Activated CD4-positive, alpha-beta T cell treated with anti-CD3 and anti-CD28 coated beads, Interleukin-2, amount 50 U/mL, for 48 hours (primary cell): ENCODE measurements around the gene CRTC1.

Experiments
- DNase-seq, 2 experiments: peaks; one replicate each; pipeline ENCODE4 v3.0.0-alpha.2; 2020

The CRTC1 gene

DNA sequence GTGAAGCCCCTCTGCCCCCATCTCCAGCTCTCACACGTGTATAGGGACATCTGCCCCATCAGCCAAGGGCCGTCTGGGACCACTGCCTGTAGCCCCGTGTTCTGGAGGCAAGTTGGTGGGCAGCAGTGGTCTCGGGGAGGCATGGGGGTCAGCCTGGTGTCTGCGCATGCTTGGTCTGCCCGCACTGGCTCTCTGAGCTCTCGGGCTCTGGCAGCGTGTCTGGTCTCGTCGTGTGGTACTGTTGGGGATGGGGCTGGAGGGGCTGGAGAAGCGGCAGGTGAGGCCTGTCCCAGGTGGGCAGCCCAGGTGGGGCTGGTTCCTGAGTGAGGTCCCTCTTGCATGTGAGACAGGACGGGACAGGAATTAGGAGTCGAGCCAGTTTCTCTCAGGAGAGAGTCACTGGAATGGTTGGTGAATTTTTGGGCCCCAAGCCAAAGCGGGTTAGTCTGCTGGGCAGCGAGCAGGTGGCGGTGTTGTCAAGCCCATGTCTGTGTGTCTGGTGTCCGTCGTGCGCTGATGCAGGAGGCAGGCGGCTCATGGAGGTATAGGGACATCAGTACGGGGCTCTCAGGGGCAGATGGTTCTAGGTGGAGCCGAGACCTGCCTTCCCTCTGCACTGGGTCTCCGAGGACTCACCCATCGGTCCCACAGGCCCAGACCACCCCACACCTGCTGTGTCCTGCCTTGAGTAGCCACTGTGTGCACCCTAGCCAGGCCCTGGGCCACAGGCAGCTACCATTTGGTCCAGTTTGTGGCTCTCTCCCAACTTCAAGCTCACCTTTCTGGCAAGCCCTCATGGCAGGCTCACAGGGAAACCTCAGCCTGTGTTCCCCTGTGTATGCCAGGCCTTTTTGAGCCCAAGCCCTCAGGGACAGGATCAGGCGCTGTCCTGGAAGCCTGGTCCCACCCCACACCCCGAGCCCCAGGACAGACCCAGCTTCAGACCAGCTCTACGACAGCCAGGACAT is 89.4 kb downstream of the CRTC1 start:
- no peak for DNase-seq

DNA sequence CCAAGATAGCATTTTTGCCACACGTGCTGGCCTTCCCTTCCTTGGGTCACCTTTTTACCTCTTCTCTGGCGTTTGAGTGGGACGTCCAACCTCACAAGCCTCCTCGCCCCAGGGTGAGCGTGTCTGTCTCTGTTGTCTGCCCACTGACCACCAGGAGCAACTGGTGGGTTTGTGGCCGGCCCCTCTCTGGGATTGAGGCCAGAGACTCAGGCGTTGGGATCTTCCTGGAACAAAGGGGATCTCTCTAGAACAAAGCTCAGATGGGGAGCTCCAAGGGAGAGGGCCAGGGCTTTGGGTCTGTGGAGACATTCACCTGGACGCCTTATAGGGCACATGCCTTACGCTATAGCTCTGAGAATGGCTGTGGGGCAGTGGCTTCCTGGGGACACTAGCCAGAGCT is 90.2 kb downstream of the CRTC1 start:
- DNase-seq = no peak

DNA sequence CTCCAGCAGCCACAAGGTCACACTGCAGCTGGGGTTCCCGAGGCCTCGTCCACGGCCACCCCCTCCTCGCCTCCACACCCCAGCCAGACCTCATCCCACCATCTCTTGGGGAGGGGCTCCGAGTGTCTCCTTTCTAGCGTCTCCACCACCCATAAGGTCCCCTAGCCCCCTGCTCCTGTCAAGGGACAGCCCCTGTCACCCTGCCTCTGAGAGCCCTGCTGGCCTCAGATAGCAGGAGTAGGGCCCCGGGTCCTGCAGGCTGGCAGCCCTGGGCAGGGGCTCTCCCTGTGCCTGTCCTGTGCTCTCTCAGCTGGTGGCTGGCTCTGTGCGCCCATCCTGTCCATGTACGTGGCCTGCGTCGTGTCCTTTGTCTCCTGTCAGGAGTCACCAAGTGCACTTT is 90.6 kb downstream of the CRTC1 start:
- DNase-seq = no peak

DNA sequence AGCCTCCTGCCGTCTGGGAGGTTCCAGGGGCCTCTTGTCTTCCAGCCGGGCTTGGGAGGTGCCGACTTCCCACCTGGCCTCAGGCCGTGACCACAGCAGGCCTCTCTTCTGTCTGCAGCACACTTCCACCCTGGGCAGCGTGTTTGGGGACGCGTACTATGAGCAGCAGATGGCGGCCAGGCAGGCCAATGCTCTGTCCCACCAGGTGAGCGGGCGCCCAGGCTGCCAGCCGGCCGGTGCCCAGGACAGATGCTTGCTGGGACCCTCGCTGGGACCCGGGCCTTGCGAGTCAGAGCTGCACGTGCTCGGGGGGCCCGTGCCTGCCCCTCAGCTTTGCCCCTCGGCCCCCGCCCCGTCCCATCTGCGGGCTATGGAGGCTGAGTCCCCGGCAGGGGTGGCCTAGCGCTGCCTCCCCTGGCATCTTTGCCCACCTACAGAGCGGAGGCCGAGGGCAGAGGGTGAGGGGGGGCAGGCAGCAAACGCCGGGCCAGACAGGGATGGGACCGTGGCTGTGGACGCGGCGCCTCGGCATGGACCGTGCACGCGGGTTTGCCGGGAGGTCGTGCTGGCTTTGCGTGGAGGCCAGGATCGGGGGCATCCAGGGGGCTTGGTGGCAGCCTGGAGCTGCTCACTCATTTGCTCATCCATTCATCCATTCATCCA is 91.4 kb downstream of the CRTC1 start:
- no peak for DNase-seq

DNA sequence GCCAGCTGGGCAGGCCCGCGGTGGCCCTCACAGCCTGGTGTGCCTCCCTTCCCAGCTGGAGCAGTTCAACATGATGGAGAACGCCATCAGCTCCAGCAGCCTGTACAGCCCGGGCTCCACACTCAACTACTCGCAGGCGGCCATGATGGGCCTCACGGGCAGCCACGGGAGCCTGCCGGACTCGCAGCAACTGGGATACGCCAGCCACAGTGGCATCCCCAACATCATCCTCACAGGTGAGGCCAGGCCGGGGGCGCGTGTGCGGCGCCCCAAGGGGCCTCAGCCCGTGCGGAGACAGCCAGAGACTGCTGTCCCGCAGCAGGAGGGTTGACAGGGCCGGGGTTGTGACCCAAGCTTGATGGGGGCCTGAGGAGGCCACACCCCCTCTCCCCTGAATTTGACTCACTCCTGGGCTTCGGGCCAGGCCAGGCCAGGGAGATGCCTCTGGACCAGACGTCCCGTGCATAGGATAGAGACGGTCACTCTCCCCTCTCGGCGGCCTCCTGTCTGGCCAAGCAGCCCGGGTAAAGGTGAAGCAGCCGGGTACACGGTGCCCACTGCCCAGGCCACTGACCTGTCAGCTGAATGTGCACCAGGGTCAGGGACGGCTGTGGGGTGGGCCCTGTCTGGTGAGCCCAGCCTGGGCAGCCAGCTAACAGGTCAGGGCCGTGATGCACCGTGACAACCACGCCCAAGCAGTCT is 92.3 kb downstream of the CRTC1 start:
- no peak for DNase-seq

DNA sequence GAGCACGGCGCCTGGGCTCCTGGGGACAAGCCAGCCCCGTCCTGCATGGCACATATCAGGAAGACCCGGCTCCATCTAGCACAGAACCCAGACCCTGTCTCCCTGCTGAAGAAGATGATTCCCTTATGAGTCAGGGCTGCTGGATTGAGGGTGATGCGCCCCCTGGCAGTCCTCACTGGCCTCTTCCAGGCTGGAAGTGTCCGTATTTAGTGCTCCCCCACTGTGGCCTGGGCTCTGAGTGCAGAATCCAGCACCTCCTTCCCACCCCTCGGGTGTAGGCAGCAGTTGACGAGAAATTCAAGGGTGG is 92.8 kb downstream of the CRTC1 start:
- DNase-seq = no peak

DNA sequence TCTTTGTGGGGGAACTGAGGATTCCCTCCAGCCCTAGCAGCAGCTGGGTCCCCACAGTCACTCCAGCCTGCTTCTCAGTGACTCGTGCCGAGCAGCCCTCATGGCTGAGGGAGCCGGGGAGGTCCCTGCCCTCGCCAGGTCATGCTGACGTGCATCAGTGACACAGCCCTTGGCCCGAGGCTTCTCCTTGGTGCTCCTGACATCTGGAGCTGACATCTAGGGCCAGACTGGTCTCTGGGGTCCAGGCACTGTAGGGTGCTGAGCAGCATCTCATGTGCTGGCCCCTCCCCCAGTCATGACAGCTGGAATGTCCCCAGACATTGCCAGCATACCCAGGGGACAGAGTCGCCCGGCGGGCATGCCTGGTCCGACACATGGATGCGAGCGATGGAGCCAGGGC is 93.3 kb downstream of the CRTC1 start:
- no peak for DNase-seq

DNA sequence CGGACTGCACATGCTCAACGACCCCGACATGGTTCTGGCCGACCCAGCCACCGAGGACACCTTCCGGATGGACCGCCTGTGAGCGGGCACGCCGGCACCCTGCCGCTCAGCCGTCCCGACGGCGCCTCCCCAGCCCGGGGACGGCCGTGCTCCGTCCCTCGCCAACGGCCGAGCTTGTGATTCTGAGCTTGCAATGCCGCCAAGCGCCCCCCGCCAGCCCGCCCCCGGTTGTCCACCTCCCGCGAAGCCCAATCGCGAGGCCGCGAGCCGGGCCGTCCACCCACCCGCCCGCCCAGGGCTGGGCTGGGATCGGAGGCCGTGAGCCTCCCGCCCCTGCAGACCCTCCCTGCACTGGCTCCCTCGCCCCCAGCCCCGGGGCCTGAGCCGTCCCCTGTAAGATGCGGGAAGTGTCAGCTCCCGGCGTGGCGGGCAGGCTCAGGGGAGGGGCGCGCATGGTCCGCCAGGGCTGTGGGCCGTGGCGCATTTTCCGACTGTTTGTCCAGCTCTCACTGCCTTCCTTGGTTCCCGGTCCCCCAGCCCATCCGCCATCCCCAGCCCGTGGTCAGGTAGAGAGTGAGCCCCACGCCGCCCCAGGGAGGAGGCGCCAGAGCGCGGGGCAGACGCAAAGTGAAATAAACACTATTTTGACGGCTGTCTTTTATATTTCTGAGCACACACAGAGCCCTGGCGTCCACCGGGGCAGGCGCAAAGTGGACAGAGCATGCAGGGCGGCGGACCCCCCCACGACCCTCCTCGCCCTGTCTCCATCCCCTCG is 94.0 kb downstream of the CRTC1 start:
- no peak for DNase-seq

DNA sequence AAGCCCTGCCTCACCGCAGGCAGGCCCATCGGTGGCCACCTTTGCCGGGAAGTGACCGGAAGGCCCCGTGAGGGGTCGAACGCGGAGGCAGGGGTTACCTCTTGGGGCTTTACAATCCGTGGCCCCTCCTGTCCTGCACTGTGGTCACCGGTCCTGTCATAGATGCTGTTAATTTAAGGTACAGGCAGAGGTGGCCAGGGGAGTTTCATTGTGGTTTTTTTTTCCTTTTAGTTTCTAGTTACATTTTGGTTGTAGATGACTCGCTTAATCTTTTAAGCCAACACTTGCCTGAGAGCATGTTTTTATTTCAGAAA is 94.6 kb downstream of the CRTC1 start:
- DNase-seq = no peak

DNA sequence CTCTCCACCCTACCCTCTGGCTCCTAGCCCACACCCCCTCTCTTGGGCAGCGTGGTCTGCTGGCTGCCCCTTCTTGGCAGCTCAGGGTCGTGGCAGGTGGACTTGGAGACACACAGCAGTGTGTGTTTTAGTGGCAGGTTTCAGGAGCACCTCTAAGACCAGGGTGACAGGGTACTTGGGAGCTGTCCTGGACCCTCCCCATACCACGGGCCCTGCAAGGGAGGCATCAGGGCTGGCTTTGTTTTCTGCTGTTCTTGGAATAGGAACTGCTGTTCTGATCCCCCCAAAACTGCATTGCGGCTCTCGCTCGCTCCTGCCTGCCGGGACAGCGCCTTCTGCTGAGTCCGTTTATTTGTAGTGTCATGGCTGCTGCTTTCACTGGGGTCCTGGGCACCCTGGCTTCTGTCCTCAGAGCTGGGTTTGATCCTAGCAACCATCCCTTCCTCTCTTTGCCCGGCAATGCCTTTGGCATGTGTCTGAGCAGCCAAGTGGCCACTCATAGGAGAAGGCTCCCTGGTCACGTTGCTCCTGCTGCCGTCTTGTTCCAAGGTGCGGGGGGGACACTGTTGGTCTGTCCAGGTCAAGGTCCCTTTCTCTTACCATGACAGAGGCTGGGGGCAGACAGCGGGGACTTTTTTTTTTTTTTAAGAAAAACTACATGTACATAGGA is 95.5 kb downstream of the CRTC1 start:
- DNase-seq = no peak

DNA sequence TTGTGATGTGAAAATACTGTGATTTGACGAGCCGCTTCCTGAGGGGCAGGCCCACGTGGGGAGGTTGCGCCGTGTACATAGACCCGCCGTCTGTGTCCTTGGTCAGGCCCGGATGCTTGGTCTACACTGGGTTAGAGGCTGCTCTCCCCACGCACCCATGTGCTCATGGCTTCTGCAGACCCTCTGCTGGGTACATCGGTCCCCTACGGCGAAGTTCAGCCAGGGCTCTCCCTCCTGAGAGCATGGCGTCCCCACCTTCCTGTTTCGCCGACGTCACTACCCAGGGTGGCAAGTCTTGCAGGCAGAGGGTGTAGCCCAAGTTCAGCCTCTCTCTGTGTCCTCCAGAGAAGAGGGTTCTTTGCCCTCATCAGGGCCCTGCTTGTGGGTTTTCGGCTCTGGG is 96.6 kb downstream of the CRTC1 start:
- DNase-seq = no peak

DNA sequence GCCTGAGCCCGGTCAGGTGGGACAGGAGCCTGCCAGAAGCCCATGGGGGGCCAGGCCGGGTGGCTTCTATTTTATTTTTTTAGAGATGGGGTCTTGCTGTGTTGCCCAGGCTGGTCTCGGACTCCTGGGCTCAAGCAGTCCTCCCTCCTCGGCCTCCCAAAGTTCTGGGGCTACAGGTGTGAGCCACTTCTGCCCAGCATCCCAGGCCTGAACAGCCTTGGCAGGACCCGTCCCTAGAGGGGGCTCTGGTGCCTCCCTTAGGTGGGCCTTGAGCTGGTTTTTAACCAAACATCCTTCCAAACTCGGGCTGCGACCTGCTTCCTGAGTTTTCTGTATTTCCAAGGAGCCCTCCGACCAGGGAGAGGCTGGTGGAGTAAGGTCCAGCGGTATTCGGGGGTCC is 97.2 kb downstream of the CRTC1 start:
- no peak for DNase-seq

DNA sequence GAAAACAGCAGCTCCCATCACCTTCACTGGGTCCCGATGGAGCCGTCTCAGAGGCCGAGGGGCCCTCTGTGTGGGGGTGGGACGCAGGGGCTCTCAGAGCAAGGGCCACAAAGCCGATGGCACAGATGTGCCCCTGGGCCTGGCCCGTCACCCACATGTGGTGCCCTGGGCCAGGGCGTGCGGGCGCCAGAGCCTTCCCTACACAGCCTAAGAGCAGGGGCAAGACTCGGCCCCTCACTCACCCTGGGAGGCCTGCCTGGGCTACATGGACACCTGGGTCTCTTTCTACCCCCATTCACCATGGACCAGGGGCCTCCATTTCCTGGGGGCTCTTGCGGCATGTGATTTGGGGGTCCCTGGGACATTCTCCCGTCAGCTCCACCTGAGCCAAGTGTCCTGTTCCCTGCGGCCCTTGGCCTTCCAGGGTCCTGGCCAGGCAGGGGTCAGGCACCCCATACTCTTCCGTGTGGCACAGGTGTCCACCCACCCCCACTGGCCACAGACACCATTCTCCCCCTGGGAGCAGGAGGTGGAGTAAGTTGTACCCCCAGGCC is 97.6 kb downstream of the CRTC1 start:
- DNase-seq = no peak

DNA sequence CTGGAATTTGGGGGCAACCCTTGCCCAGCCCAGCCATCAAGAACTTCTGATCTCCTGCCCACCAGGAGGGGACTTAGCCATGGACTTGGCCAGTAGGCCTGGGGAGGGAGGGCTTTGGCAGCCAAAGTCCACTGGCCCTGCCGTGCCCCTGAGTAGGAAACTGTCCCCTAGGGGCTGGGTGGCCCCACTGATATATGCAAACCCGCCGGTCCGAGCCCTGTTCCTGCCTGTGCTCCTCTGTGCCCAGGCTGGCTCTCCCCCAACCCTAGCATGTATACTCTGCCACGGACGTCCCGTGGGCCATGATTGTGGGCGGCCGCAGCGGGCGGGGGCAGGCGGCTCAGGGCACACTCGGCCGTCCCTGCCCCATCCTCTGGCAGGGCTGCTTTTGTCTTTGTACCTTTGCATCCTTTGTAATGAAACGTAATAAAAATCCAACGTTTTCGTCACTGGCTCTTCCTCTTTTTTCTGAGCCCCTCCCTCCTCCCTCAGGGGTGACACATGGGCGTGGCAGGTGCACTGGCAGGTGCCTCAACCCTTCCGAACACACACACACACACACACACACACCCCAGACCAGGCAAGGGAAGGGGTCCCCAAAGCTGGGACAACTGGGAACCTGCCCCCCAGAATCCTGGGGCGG is 98.5 kb downstream of the CRTC1 start:
- no peak for DNase-seq

DNA sequence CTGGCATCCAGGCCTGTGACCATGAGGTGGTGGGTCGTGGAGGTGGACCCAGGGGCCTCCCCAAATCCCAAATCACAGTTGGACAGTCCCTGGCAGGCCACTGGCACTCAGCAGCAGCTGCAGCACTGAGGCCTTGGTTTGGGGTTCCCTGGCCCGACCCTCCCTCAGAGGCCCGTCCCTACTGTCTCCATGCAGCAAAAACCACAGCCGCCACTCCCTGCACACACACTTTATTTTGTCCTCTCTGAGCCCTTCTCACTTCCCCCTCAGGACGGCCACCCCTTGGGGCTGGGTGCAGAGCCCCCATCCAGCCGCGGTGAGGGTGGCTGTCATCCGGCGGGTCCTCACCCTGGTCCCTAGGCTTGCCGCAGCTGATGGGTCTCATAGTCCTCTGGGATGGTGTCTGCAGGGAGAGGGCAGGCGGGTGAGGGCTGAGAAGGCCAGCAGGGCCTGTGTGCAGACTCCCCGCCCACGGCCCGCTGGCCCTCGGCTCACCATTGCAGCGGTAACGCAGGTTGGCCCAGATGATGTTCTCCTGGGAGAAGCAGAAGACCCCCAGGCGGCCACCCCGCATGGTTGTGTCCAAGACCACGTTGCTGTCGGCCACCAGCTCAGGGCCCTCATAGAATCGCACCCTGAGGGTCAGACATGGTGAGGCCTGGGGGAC is 99.2 kb downstream of the CRTC1 start:
- DNase-seq = no peak

DNA sequence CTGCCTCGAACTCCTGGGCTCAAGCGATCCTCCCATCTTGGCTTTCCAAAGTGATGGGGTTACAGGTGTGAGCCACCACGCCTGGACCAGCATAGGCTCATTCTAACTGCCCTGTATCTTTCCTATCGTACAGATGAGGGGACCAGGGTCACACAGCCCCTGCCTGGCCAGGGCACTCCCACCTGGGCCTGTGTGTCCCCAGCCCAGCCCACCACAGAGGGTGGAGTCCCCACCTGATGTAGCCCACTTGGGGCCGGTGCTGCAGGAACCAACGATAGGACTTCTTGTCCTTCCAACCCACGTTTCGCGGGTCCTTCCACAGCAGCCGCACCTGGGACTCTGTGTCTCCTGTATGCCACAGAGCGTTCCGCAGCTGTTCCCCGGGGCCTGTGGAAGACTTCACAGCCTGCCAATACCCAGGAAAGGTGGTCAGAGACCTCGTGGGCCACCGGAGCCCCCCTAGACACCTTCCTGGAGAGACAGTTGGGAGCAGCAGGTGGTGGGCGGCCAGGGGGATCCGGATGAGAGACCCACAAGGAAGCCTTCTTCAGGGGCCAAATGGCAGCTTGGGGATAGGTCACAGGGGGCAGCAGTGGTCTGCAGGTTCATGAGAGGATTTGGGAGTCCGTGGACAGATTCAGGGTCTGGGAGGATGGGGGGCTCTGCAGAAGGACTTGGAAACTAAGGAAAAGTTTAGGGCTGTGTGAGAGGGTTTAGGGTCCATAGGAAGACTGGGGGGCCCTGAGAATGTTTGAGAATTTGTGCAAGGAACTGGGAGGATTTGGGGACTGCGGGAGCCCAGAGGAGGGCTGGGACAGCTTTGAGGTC is 100.7 kb downstream of the CRTC1 start:
- DNase-seq = no peak

DNA sequence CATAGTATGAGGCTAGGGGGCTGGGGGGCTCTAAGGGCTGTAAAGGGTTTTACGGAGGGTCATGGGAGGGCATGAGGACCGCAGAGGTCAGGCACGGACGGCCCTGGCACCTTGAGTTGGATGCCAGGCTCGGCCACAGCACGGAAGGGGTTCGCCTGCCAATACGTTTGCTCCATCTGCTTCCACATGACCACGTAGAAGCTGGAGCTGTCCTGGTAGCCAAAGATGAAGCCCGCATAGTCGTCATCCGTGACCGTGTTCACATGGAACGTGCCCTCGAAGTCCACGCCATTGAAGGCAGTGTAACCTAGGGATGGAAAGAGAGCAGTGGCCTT is 101.3 kb downstream of the CRTC1 start:
- no peak for DNase-seq

DNA sequence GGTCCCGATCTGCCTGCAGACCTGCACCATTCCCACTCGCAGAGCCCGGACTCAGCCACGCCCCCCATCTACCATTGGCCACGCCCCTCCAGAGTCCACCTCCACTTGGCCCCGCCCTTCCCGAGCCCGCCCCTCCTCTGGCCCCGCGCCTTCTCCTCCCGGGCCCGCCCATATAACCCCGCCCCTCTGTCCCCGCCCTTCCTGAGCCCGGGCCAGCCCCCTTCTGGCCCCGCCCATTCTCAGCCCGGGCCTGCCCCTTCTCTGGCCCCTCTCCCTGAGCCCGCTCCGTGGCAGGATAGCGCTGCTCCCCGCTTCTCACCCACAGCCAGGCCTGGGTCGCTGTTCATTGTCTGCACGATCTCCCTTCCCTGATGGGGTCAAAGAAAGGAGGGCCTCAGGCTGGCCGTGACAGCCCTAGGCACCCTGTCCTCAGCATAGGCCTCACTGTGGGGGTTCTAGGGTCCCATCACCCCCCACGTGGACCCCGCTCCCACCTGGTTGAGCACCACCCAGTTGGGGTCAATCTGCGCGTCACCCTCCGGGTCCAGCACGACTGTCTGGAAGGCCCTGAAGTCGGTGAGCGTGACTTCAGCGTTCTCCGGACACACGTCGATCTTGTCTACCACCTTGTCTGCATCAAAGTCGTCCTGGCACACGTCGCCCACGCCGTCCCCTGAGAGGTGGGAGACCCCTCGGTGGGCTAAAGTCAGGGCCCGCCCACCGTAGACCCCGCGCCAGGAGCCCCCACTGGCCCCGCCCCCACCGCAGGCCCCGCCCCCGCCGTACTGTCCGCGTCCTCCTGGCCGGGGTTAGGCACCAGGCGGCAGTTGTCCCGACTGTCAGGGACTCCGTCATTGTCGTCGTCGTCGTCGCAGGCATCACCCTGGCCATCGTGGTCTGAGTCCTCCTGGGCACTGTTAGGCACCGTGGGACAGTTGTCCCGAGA is 102.0 kb downstream of the CRTC1 start:
- peak; percentile 83 for DNase-seq
